HG03521 (cell line): ENCODE results near the gene IPO11.
"Not testable (repeated sequence)": the region's sequence is repeated elsewhere in the genome, so short reads cannot be mapped to it uniquely, and the experiment has no call there.

Experiments
- ATAC-seq: cut with Tn5 transposase; IDR thresholded peaks from one replicate; pipeline ENCODE4 v1.9.1; 2021; ENCODE audit warnings: mild to moderate bottlenecking, moderate library complexity; ENCODE audit not compliant: unreplicated experiment

The IPO11 gene

GRCh38 chr5:62640446-62640845, 227.9 kb downstream of the IPO11 start:
- no peak for ATAC-seq

GRCh38 chr5:62642468-62642867, 229.9 kb downstream of the IPO11 start:
- no peak for ATAC-seq

GRCh38 chr5:62643556-62644451, 231.2 kb downstream of the IPO11 start:
- no peak for ATAC-seq

GRCh38 chr5:62645223-62645622, 232.7 kb downstream of the IPO11 start:
- ATAC-seq, result no peak

GRCh38 chr5:62647241-62647640, 234.7 kb downstream of the IPO11 start:
- no peak for ATAC-seq

- ATAC-seq, result no peak
Observed at GRCh38 chr5:62649025-62649424, 236.5 kb downstream of the IPO11 start.

GRCh38 chr5:62649476-62650113, 237.0 kb downstream of the IPO11 start:
- ATAC-seq, result no peak

- no peak for ATAC-seq
Observed at GRCh38 chr5:62650197-62650596, 237.6 kb downstream of the IPO11 start.

- ATAC-seq, result no peak
Observed at GRCh38 chr5:62652225-62652624, 239.7 kb downstream of the IPO11 start.

GRCh38 chr5:62653001-62653863, 240.7 kb downstream of the IPO11 start:
- no peak for ATAC-seq

- ATAC-seq, result no peak
Observed at GRCh38 chr5:62653864-62654575, 241.5 kb downstream of the IPO11 start.

GRCh38 chr5:62657772-62658171, 245.2 kb downstream of the IPO11 start:
- ATAC-seq, result not testable (repeated sequence)

GRCh38 chr5:62661126-62661525, 248.6 kb downstream of the IPO11 start:
- ATAC-seq, result no peak

- ATAC-seq, result no peak
Observed at GRCh38 chr5:62662521-62662920, 250.0 kb downstream of the IPO11 start.

- no peak for ATAC-seq
Observed at GRCh38 chr5:62671479-62671878, 258.9 kb downstream of the IPO11 start.

- not testable (repeated sequence) for ATAC-seq
Observed at GRCh38 chr5:62676596-62676995, 264.0 kb downstream of the IPO11 start.
